Psoas muscle (tissue), 8 donors: ENCODE measurements around the gene SEC24A. TPM values are rescaled to one million over a fixed set of nuclear protein-coding genes. Genes with fewer than 3 reads are reported as not detected.
"Not testable (repeated sequence)": the region's sequence is repeated elsewhere in the genome, so short reads cannot be mapped to it uniquely, and the experiment has no call there.

Source experiments
- ATAC-seq, 4 donors: fragments of 200-7000 bp; cut with Tn5 transposase; one replicate each; pipeline ENCODE4 v1.9.1; 2020; ENCODE audit warnings: moderate library complexity in 3 of 4, mild to moderate bottlenecking in 2 of 4
- DNase-seq, 2 donors: peaks; one replicate each; pipeline ENCODE4 v3.0.0-alpha.2; 2020
- H3K27ac ChIP-seq: fragments of 200-600 bp; one replicate; pipeline ENCODE4 v1.8.0; 2022
- H3K27me3 ChIP-seq, 3 donors: fragments of 200-600 bp in 1 of 3; one replicate each; pipeline versions ENCODE4 v1.6.1 to v1.8.0; 2013 to 2022; ENCODE audit warnings: low read length in 2 of 3, mild to moderate bottlenecking in 2 of 3, moderate library complexity in 1 of 3; ENCODE audit not compliant: insufficient read depth in 3 of 3
- H3K36me3 ChIP-seq, 2 donors: fragments of 200-600 bp in 1 of 2; one replicate each; pipeline versions ENCODE4 v1.6.1 to v1.8.0; 2013 to 2022; ENCODE audit warnings: low read depth in 1 of 2, mild to moderate bottlenecking in 1 of 2, moderate library complexity in 1 of 2; ENCODE audit not compliant: insufficient read depth in 1 of 2
- H3K4me1 ChIP-seq: fragments of 200-600 bp; one replicate; pipeline ENCODE4 v1.8.0; 2022
- H3K4me3 ChIP-seq: fragments of 200-600 bp; one replicate; pipeline ENCODE4 v1.8.0; 2022; ENCODE audit warnings: mild to moderate bottlenecking
- H3K9me3 ChIP-seq: fragments of 200-600 bp; one replicate; pipeline ENCODE4 v1.8.0; 2022
- CTCF ChIP-seq: fragments of 200-600 bp; IDR thresholded peaks from one replicate; pipeline ENCODE4 v1.8.0; 2022; ENCODE audit warnings: antibody characterized with exemption
- WGBS, 3 donors: extraction: QIAGEN DNeasy Blood & Tissue Kit; methylation state at CpG; one replicate each; pipeline versions ENCODE4 v1.1.6 to v1.1.7; 2013; 5-methylcytosine and 5-hydroxymethylcytosine counted together
- intact Hi-C, 2 donors: fragments of 100-400 bp; cut with DNase I; formaldehyde crosslinking; loops; one replicate each; pipeline versions ENCODE4 v1.11.0 to v1.14.2; 2022
- polyA plus RNA-seq, 3 donors: library from polyadenylated mRNA; stranded (reverse); fragments of 200-250 nt; gene quantifications; one replicate each; pipeline ENCODE4 v1.2.3, GENCODE V29; 2013
- total RNA-seq, 4 donors: library from RNA; stranded (reverse); fragmentation: NEBNext Ultra II Directional in 2 of 4; extraction: Animal tissue kit (Norgen Biotek cat#: 25700) in 2 of 4; gene quantifications; one replicate each; pipeline versions ENCODE4 v1.2.1 to v1.2.4, GENCODE V29; 2021 to 2023
- donor health status: healthy with polysubstance abuse.
- donor health status: DM: no; HTN: no; CAD: no; lungs with moderate emphysema.
- donor health status: Bipolar disorder and iron deficiency.
- donor health status: healthy.
- donor health status: DM: yes; HTN: yes; CAD: no.
- donor health status: DM: no; HTN: no; CAD: no.
- donor health status: DM: no; HTN: no; CAD: no.
- donor health status: DM: yes; HTN: yes; CAD: no.

Gene SEC24A
- total and polyA plus RNA-seq, 7 donors = 5.7 to 25.2 (median 16.9) TPM

GRCh38 chr5:134664448-134664847 is 15.9 kb downstream of the SEC24A start:
- intact Hi-C loops = loop anchor here in 1 of 2 donors (5.0 kb wide), 1 partner anchor 43 kb away; no protein-coding TSS in a partner anchor
- H3K27ac ChIP-seq = no peak overlapping the region
- WGBS, 3 donors = 93 to 97% (median 96%) methylated on average over 1 to 2 of the region's 3 CpGs
- H3K27me3 ChIP-seq = no peaks in the 10 kb centered on the region
- H3K36me3 ChIP-seq = peaks cover 2 to 73% of the 10 kb centered on the region in 2 donors
- no peaks in the 10 kb centered on the region for H3K4me1 ChIP-seq
- no peak for ATAC-seq
- no peak for TF ChIP-seq CTCF
- no peak overlapping the region for H3K4me3 ChIP-seq
- no peaks in the 10 kb centered on the region for H3K9me3 ChIP-seq
- no peak for DNase-seq

GRCh38 chr5:134673546-134673945 is 25.0 kb downstream of the SEC24A start:
- not testable (repeated sequence) for H3K4me3 ChIP-seq, H3K27me3 ChIP-seq, ATAC-seq, H3K4me1 ChIP-seq, H3K9me3 ChIP-seq, DNase-seq, H3K27ac ChIP-seq
- intact Hi-C loops = loop anchor here in 1 of 2 donors (5.0 kb wide), 1 partner anchor 39 kb away; no protein-coding TSS in a partner anchor
- peaks cover 11 to 100% of the 10 kb centered on the region in 2 donors for H3K36me3 ChIP-seq
- WGBS, 3 donors = 37 to 78% (median 55%) methylated on average over 4 of the region's 4 CpGs

- not testable (repeated sequence) for H3K9me3 ChIP-seq, H3K4me3 ChIP-seq, H3K27ac ChIP-seq, H3K27me3 ChIP-seq, H3K4me1 ChIP-seq, ATAC-seq, DNase-seq
- intact Hi-C loops = loop anchor here (2.0 to 5.0 kb wide), 2 partner anchors 113 to 115 kb away; no protein-coding TSS in a partner anchor
- H3K36me3 ChIP-seq = peaks cover 13 to 100% of the 10 kb centered on the region in 2 donors
- 62 to 88% (median 79%) methylated on average over 4 of the region's 4 CpGs for WGBS, 3 donors
Measured at GRCh38 chr5:134677357-134677756, 28.8 kb downstream of the SEC24A start.

GRCh38 chr5:134690144-134690543 is 41.6 kb downstream of the SEC24A start:
- DNase-seq, H3K27me3 ChIP-seq, H3K4me3 ChIP-seq, intact Hi-C loops, H3K9me3 ChIP-seq, H3K27ac ChIP-seq, H3K4me1 ChIP-seq: not testable (repeated sequence)
- WGBS, 3 donors = 94 to 97% (median 94%) methylated on average over 8 of the region's 8 CpGs
- peaks cover 22 to 97% of the 10 kb centered on the region in 2 donors for H3K36me3 ChIP-seq
- ATAC-seq = peak in 3 of 4 donors; percentile 49 to 58 (median 54)

- TF ChIP-seq CTCF = no peak
- H3K36me3 ChIP-seq = peaks cover 22 to 97% of the 10 kb centered on the region in 2 donors
- H3K4me3 ChIP-seq = no peak overlapping the region
- DNase-seq (no peak), ATAC-seq (no peak)
- no peaks in the 10 kb centered on the region for H3K4me1 ChIP-seq
- H3K9me3 ChIP-seq = no peaks in the 10 kb centered on the region
- no peak overlapping the region for H3K27ac ChIP-seq
- intact Hi-C loops = no loop called here
- H3K27me3 ChIP-seq = no peaks in the 10 kb centered on the region
Measured at GRCh38 chr5:134692722-134693121, 44.1 kb downstream of the SEC24A start.

GRCh38 chr5:134708301-134708700 is 59.7 kb downstream of the SEC24A start:
- no peaks in the 10 kb centered on the region for H3K27me3 ChIP-seq
- H3K4me1 ChIP-seq = no peaks in the 10 kb centered on the region
- DNase-seq = no peak
- no peak for ATAC-seq
- intact Hi-C loops = loop anchor here (5.0 to 10.0 kb wide), 2 partner anchors 46 to 86 kb away; no protein-coding TSS in a partner anchor
- WGBS, 3 donors = 94 to 97% (median 95%) methylated on average over 1 of the region's 1 CpG
- no peak overlapping the region for H3K27ac ChIP-seq
- no peak overlapping the region for H3K4me3 ChIP-seq
- H3K36me3 ChIP-seq = peaks cover 11 to 97% of the 10 kb centered on the region in 2 donors
- TF ChIP-seq CTCF = no peak
- no peaks in the 10 kb centered on the region for H3K9me3 ChIP-seq
